ENCODE measurements around the gene TRIM32.

TRIM32 gene

GRCh38 chr9:116741742-116742141 is 54.6 kb downstream of the TRIM32 start:
- Mint-ChIP-seq H3K9me3 (no peaks in the 10 kb centered on the region), H3K4me3 (no peak overlapping the region), H3K27me3 (peaks cover 7% of the 10 kb centered on the region), H3K4me1 (ENCODE audit: low read depth) (peaks cover 2% of the 10 kb centered on the region), H3K36me3 (ENCODE audit: low read depth) (no peaks in the 10 kb centered on the region), H3K27ac (no peak overlapping the region)
- DNase-seq, result no peak

GRCh38 chr9:116749176-116749575 is 62.1 kb downstream of the TRIM32 start:
- H3K4me1 Mint-ChIP-seq (ENCODE audit: low read depth), result no peaks in the 10 kb centered on the region
- H3K36me3 Mint-ChIP-seq (ENCODE audit: low read depth), result no peaks in the 10 kb centered on the region
- H3K27me3 Mint-ChIP-seq, result peaks cover 19% of the 10 kb centered on the region
- DNase-seq, result no peak
- H3K27ac Mint-ChIP-seq, result no peak overlapping the region
- H3K9me3 Mint-ChIP-seq, result no peaks in the 10 kb centered on the region
- no peak overlapping the region for H3K4me3 Mint-ChIP-seq

- DNase-seq, result no peak
- Mint-ChIP-seq H3K27me3 (peaks cover 19% of the 10 kb centered on the region), H3K27ac (no peak overlapping the region), H3K9me3 (no peaks in the 10 kb centered on the region), H3K36me3 (ENCODE audit: low read depth) (no peaks in the 10 kb centered on the region), H3K4me3 (no peak overlapping the region), H3K4me1 (ENCODE audit: low read depth) (no peaks in the 10 kb centered on the region)
These were observed 62.7 kb downstream of the TRIM32 start for GRCh38 chr9:116749772-116750171.

- Mint-ChIP-seq H3K36me3 (ENCODE audit: low read depth) (no peaks in the 10 kb centered on the region), H3K9me3 (peaks cover under 1% of the 10 kb centered on the region), H3K27ac (no peak overlapping the region), H3K4me3 (no peak overlapping the region), H3K4me1 (ENCODE audit: low read depth) (no peaks in the 10 kb centered on the region), H3K27me3 (peaks cover 19% of the 10 kb centered on the region)
- no peak for DNase-seq
These were observed 63.4 kb downstream of the TRIM32 start for GRCh38 chr9:116750510-116750909.
